ENCODE data around the gene RBMS1. TPM values are rescaled to one million over a fixed set of nuclear protein-coding genes. Genes with fewer than 3 reads are reported as not detected.

The RBMS1 gene
- total and polyA plus RNA-seq, 2 donors (not counting 1 experiment from before 2014, with no cell fraction given), result 18.0 to 36.7 TPM

DNA sequence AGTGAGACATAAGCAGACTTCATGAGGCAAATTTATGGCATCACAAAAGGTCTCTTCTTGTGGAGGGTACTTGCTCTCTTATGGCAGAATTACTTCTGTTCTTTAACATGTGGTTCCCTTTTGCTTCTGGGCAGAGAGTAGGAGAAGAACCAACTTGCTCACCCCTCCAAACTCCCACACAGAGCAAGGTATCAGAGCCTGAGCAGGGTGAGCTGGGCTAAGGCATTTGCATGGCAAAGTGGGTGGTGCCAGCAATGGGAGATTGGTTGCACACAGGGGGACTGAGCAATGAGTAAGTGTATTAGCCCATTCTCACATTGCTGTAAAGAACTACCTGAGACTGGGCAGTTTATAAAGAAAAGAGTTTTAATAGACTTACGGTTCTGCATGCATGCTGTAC, 229.3 kb downstream of the RBMS1 start:
- no peaks in the 10 kb centered on the region for H3K36me3 ChIP-seq (replicated peaks in 1 of 2; ENCODE audit: control extremely low read depth in 1 of 2, control insufficient read depth in 1 of 2, extremely low read depth in 1 of 2, insufficient read depth in 2 of 2, low read length in 1 of 2)
- no peak overlapping the region for H2AFZ ChIP-seq (ENCODE audit: insufficient read depth, low read depth, low read length, poor library complexity, severe bottlenecking)
- no peak overlapping the region for H3K27ac ChIP-seq (ENCODE audit: low read length in 2 of 2)
- Mint-ChIP-seq H3K4me3 (no peak overlapping the region), H3K27ac (no peak overlapping the region), H3K27me3 (peaks cover 28% of the 10 kb centered on the region), H3K4me1 (peaks cover 4% of the 10 kb centered on the region), H3K9me3 (ENCODE audit: insufficient read depth) (no peaks in the 10 kb centered on the region)
- H3K4me2 ChIP-seq (replicated peaks; ENCODE audit: low read depth, low read length, poor library complexity, severe bottlenecking), result no peak overlapping the region
- ChIA-PET CTCF (no interaction called here), POLR2A (no interaction called here)
- H3K4me3 ChIP-seq (ENCODE audit: control extremely low read depth in 1 of 5, extremely low read depth in 1 of 5, insufficient read depth in 1 of 5, low read depth in 2 of 5, low read length in 4 of 5), result no peak overlapping the region
- H3K79me2 ChIP-seq (ENCODE audit: control insufficient read depth, insufficient read depth, low read length), result no peaks in the 10 kb centered on the region
- no peak overlapping the region for H3K9ac ChIP-seq (ENCODE audit: low read length)
- ATAC-seq (ENCODE audit: low read depth) (no peak), DNase-seq (no peak)
- 100% methylated on average over 1 of the region's 1 CpG for WGBS (ENCODE audit: insufficient coverage)
- TF ChIP-seq, protein P1, sequence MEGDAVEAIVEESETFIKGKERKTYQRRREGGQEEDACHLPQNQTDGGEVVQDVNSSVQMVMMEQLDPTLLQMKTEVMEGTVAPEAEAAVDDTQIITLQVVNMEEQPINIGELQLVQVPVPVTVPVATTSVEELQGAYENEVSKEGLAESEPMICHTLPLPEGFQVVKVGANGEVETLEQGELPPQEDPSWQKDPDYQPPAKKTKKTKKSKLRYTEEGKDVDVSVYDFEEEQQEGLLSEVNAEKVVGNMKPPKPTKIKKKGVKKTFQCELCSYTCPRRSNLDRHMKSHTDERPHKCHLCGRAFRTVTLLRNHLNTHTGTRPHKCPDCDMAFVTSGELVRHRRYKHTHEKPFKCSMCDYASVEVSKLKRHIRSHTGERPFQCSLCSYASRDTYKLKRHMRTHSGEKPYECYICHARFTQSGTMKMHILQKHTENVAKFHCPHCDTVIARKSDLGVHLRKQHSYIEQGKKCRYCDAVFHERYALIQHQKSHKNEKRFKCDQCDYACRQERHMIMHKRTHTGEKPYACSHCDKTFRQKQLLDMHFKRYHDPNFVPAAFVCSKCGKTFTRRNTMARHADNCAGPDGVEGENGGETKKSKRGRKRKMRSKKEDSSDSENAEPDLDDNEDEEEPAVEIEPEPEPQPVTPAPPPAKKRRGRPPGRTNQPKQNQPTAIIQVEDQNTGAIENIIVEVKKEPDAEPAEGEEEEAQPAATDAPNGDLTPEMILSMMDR (IDR thresholded peaks at IDR 0.05), result no peak
- TF ChIP-seq EZH2 (IDR thresholded peaks at IDR 0.05; ENCODE audit: borderline replicate concordance, insufficient read depth, low read depth, low read length, poor library complexity, severe bottlenecking), result no peak
- H3K4me1 ChIP-seq (ENCODE audit: control insufficient read depth in 2 of 2, insufficient read depth in 2 of 2, low read length in 2 of 2), result peaks cover 3% of the 10 kb centered on the region in 2 donors
- no peaks in the 10 kb centered on the region for H3K9me3 ChIP-seq (ENCODE audit: control extremely low read depth in 1 of 3, control insufficient read depth in 2 of 3, insufficient read depth in 1 of 3, low read length in 2 of 3)
- intact Hi-C loops (cut with micrococcal nuclease), result no loop called here
- H4K20me1 ChIP-seq (ENCODE audit: control insufficient read depth, insufficient read depth, low read length, poor library complexity, severe bottlenecking), result no peaks in the 10 kb centered on the region
- H3K27me3 ChIP-seq (replicated peaks in 1 of 4; ENCODE audit: control extremely low read depth in 1 of 4, control insufficient read depth in 3 of 4, insufficient read depth in 4 of 4, low read length in 3 of 4), result no peaks in the 10 kb centered on the region

GRCh38 chr2:160261732-160262131, 231.9 kb downstream of the RBMS1 start:
- H3K9me3 ChIP-seq (ENCODE audit: control extremely low read depth in 1 of 3, control insufficient read depth in 2 of 3, insufficient read depth in 1 of 3, low read length in 2 of 3), result no peaks in the 10 kb centered on the region
- POLR2A ChIA-PET, result no interaction called here

More at GRCh38 chr2:160261732-160262131, 231.9 kb downstream of the RBMS1 start:
- Histone ChIP-seq H3K4me2 (replicated peaks; ENCODE audit: low read depth, low read length, poor library complexity, severe bottlenecking) (no peak overlapping the region), H3K9ac (ENCODE audit: low read length) (no peak overlapping the region), H3K79me2 (ENCODE audit: control insufficient read depth, insufficient read depth, low read length) (no peaks in the 10 kb centered on the region), H2AFZ (ENCODE audit: insufficient read depth, low read depth, low read length, poor library complexity, severe bottlenecking) (no peak overlapping the region), H4K20me1 (ENCODE audit: control insufficient read depth, insufficient read depth, low read length, poor library complexity, severe bottlenecking) (no peaks in the 10 kb centered on the region), H3K27me3 (replicated peaks in 1 of 4; ENCODE audit: control extremely low read depth in 1 of 4, control insufficient read depth in 3 of 4, insufficient read depth in 4 of 4, low read length in 3 of 4) (no peaks in the 10 kb centered on the region), H3K36me3 (replicated peaks in 1 of 2; ENCODE audit: control extremely low read depth in 1 of 2, control insufficient read depth in 1 of 2, extremely low read depth in 1 of 2, insufficient read depth in 2 of 2, low read length in 1 of 2) (no peaks in the 10 kb centered on the region), H3K4me1 (ENCODE audit: control insufficient read depth in 2 of 2, insufficient read depth in 2 of 2, low read length in 2 of 2) (no peaks in the 10 kb centered on the region), H3K27ac (ENCODE audit: low read length in 2 of 2) (no peak overlapping the region), H3K4me3 (ENCODE audit: control extremely low read depth in 1 of 5, extremely low read depth in 1 of 5, insufficient read depth in 1 of 5, low read depth in 2 of 5, low read length in 4 of 5) (no peak overlapping the region)
- Mint-ChIP-seq H3K4me1 (no peaks in the 10 kb centered on the region), H3K27ac (no peak overlapping the region), H3K9me3 (ENCODE audit: insufficient read depth) (no peaks in the 10 kb centered on the region), H3K27me3 (peaks cover 32% of the 10 kb centered on the region), H3K4me3 (no peak overlapping the region)
- CTCF ChIA-PET, result no interaction called here
- WGBS (ENCODE audit: insufficient coverage), result 90% methylated on average over 2 of the region's 2 CpGs
- DNase-seq, result no peak
- no peak for ATAC-seq (ENCODE audit: low read depth)
- intact Hi-C loops (cut with micrococcal nuclease), result no loop called here
- TF ChIP-seq, protein P1 (IDR thresholded peaks at IDR 0.05), result no peak
- TF ChIP-seq EZH2 (IDR thresholded peaks at IDR 0.05; ENCODE audit: borderline replicate concordance, insufficient read depth, low read depth, low read length, poor library complexity, severe bottlenecking), result no peak
